Testis (tissue), 3 donors: Measurements from ENCODE around the gene PUS3. TPM values are rescaled to one million over a fixed set of nuclear protein-coding genes. Genes with fewer than 3 reads are reported as not detected.
"Not testable (repeated sequence)": the region's sequence is repeated elsewhere in the genome, so short reads cannot be mapped to it uniquely, and the experiment has no call there.

ENCODE experiments used
- DNase-seq: peaks from one replicate; pipeline ENCODE4 v3.0.0-alpha.2; 2019
- H3K27ac ChIP-seq, 2 donors: fragments of 200-600 bp; sonication (generic); one replicate each; pipeline ENCODE4 v1.5.1; 2019
- H3K27me3 ChIP-seq: fragments of 200-600 bp; sonication (generic); one replicate; pipeline ENCODE4 v1.5.1; 2019
- H3K36me3 ChIP-seq: fragments of 200-600 bp; sonication (generic); one replicate; pipeline ENCODE4 v1.5.1; 2017; ENCODE audit warnings: low read depth; ENCODE audit errors: missing control alignments
- H3K4me1 ChIP-seq: fragments of 200-600 bp; sonication (generic); one replicate; pipeline ENCODE4 v1.5.1; 2019
- H3K4me3 ChIP-seq, 2 donors: fragments of 200-600 bp; sonication (generic); one replicate each; pipeline ENCODE4 v1.5.1; 2017 to 2019
- H3K9me3 ChIP-seq: fragments of 200-600 bp; sonication (generic); one replicate; pipeline ENCODE4 v1.5.1; 2017
- POLR2A ChIP-seq: fragments of 450-650 bp; IDR thresholded peaks from one replicate; pipeline ENCODE4 v1.6.1; 2017; ENCODE audit warnings: antibody characterized with exemption, mild to moderate bottlenecking, moderate library complexity
- WGBS, 2 donors: methylation state at CpG; one replicate each; pipeline ENCODE4 v1.1.5; 2018; 5-methylcytosine and 5-hydroxymethylcytosine counted together
- intact Hi-C: fragments of 100-400 bp; cut with DNase I; formaldehyde crosslinking; loops from one replicate; pipeline ENCODE4 v1.15.1; 2023; ENCODE audit warnings: low total_unique reads
- polyA plus RNA-seq: library from polyadenylated mRNA; stranded (reverse); fragments of 350-450 nt; fragmentation: Illumina TruSeq; extraction: RNeasy Lipid Tissue Mini Kit (QIAGEN cat#74804); gene quantifications from one replicate; pipeline ENCODE4 v1.2.3, GENCODE V29; 2014; ENCODE audit warnings: low read depth, low replicate concordance; ENCODE audit not compliant: insufficient read depth
- total RNA-seq, 2 donors: library from RNA; depleted of rRNA; stranded (reverse); fragments of >200 nt; gene quantifications; one replicate each; pipeline ENCODE4 v1.2.3, GENCODE V29; 2016
- TF ChIP-seq, protein P1 (sequence below), 3 experiments: fragments of 450-650 bp in 2 of 3; fragments of 200-600 bp in 1 of 3; sonication (generic) in 1 of 3; IDR thresholded peaks; one replicate each; pipeline ENCODE4 v1.5.1; 2016 to 2019; ENCODE audit warnings: antibody characterized with exemption in 3 of 3, mild to moderate bottlenecking in 2 of 3, moderate library complexity in 1 of 3

The PUS3 gene
- total and polyA plus RNA-seq, 3 donors from 2014 or later, result 6.1 to 9.4 (median 8.4) TPM

DNA sequence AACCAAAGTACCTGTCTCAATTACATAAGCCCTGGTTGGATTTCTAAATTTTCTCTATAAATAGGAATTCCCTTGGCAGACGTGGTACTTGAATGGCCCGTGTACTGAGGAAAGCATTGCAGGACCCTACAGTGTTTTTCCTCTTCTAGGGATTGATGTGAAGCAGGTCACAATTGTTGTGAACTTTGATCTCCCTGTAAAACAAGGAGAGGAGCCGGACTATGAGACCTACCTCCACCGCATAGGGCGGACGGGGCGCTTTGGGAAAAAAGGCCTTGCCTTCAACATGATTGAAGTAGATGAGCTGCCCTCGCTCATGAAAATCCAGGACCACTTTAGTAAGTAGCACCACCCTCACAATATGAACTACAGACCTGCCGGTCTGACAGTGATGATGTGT, 18.0 kb upstream of the PUS3 start:
- Histone ChIP-seq H3K27me3 (no peaks in the 10 kb centered on the region), H3K9me3 (no peaks in the 10 kb centered on the region), H3K4me1 (no peaks in the 10 kb centered on the region), H3K4me3 (no peak overlapping the region), H3K36me3 (no peaks in the 10 kb centered on the region), H3K27ac (no peak overlapping the region)
- intact Hi-C loops, result loop anchor here (5.0 kb wide), 1 partner anchor 271 kb away; no protein-coding TSS in a partner anchor
- no peak for TF ChIP-seq POLR2A
- TF ChIP-seq, protein P1, sequence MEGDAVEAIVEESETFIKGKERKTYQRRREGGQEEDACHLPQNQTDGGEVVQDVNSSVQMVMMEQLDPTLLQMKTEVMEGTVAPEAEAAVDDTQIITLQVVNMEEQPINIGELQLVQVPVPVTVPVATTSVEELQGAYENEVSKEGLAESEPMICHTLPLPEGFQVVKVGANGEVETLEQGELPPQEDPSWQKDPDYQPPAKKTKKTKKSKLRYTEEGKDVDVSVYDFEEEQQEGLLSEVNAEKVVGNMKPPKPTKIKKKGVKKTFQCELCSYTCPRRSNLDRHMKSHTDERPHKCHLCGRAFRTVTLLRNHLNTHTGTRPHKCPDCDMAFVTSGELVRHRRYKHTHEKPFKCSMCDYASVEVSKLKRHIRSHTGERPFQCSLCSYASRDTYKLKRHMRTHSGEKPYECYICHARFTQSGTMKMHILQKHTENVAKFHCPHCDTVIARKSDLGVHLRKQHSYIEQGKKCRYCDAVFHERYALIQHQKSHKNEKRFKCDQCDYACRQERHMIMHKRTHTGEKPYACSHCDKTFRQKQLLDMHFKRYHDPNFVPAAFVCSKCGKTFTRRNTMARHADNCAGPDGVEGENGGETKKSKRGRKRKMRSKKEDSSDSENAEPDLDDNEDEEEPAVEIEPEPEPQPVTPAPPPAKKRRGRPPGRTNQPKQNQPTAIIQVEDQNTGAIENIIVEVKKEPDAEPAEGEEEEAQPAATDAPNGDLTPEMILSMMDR (IDR thresholded peaks at IDR 0.05), result no peak
- 82% methylated on average over 9 of the region's 9 CpGs for WGBS, 2 donors
- no peak for DNase-seq

DNA sequence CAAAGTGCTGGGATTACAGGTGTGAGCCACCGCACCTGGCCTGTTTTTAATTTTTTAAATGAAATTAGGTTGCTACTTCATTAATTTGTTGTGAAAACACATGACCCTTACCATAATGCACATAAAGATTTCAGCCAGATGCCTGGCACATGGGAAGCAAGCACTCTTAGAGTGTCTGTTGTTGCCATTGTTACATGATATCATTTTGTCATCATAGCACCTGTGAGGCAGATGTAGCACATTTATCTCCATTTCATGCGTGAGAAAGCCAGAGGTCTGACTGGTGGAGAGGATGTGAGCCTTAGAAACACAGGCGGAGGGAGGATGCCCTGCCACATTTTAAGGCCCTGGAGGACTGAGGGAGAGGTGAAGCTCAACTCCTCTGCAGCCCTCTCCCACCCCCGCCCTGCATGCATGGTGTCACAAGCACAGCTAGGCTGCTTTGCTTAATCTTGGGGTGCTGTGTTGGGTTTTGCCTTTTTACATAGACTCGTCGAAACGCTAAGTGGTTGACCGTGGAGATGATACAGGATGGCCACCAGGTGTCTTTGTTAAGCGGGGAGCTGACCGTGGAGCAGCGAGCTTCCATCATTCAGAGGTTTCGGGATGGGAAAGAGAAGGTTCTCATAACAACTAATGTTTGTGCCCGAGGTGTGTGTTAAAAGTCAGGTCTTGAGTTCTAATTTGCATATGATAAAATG, 15.3 kb upstream of the PUS3 start:
- WGBS, 2 donors, result 85 to 89% methylated on average over 13 of the region's 13 CpGs
- intact Hi-C loops, result no loop called here

DNA sequence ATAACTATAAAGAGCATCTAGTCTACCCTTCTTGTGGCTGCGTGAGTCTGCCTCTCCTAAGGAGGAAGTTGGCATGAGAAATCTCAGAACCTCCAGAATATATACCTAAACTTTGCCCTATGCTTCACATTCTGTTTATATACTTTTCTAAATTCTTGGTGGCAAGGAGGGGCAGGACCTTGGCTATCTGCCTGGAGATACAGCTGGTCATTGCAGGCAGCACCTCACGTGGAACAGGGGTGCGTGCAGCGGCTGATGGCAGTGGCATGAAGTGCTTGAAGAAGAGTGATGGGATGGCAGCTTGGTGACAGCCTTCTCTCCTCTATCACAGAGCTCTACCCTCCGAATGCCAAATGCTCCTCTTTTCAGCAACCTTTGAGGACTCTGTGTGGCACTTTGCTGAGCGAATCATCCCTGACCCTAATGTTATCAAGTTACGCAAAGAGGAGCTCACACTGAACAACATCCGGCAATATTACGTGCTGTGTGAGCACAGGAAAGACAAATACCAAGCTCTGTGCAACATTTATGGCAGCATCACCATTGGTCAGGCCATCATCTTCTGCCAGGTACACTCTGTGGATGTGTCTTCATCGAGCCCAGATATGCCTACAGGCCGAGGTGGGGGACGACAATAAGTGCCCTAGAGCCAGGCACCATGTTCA, 13.8 kb upstream of the PUS3 start:
- Histone ChIP-seq H3K4me3 (no peak overlapping the region), H3K9me3 (no peaks in the 10 kb centered on the region), H3K27me3 (no peaks in the 10 kb centered on the region), H3K4me1 (no peaks in the 10 kb centered on the region), H3K27ac (no peak overlapping the region), H3K36me3 (no peaks in the 10 kb centered on the region)
- DNase-seq, result no peak
- 86 to 92% methylated on average over 12 of the region's 12 CpGs for WGBS, 2 donors
- TF ChIP-seq, protein P1 (IDR thresholded peaks at IDR 0.05), result no peak
- no peak for TF ChIP-seq POLR2A
- intact Hi-C loops, result no loop called here

More for the DNA sequence above, 15.3 kb upstream of the PUS3 start:
- H3K36me3 ChIP-seq, result no peaks in the 10 kb centered on the region
- no peaks in the 10 kb centered on the region for H3K27me3 ChIP-seq
- H3K9me3 ChIP-seq, result no peaks in the 10 kb centered on the region
- H3K4me3 ChIP-seq, result no peak overlapping the region
- H3K4me1 ChIP-seq, result no peaks in the 10 kb centered on the region
- TF ChIP-seq, protein P1 (IDR thresholded peaks at IDR 0.05), result no peak
- no peak for TF ChIP-seq POLR2A
- H3K27ac ChIP-seq, result no peak overlapping the region
- no peak for DNase-seq

DNA sequence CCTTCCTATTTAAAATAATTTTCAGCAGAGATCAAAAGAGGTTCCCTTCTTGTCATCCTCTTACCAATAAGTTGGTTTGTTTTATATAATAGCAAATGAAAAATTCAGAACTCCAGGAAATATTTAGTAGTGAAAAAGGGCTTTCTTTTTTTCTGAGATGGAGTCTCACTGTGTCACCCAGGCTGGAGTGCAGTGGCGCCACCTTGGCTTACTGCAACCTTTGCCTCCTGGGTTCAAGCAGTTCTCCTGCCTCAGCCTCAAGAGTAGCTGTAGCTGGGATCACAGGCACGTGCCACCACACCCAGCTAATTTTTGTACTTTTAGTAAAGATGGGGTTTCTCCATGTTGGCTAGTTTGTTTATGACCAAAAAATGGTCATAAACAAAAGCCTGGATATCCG, 11.6 kb upstream of the PUS3 start:
- intact Hi-C loops, H3K27me3 ChIP-seq, H3K4me3 ChIP-seq, H3K36me3 ChIP-seq, H3K27ac ChIP-seq, H3K4me1 ChIP-seq, DNase-seq, H3K9me3 ChIP-seq: not testable (repeated sequence)
- WGBS, 2 donors, result 74 to 86% methylated on average over 3 of the region's 3 CpGs

DNA sequence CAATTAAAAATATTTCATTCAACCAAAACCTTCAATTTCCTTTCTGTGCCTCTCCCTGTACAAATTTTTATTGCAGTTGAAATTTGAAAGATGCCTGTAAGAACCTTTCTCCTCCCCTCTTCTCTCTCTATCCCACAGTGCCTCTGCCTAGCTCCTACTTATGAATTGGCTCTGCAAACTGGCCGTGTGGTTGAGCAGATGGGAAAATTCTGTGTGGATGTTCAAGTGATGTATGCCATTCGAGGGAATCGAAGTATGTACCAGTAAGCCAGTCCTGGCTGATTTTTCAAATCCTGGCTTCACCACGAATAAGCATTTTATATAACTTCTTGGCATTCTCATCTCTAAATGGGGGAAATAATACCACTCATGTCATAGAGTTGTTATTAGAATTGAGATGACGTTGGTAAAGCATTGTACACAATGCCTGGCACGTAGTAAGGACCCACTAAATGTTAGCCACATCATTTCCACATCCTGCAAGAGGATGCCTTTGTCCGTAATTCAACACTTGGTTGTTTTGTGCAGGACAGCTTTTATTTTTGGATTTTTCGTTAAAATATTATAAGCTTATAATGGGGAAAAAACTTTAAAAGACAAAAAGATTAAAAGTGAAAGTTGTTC, 7.3 kb upstream of the PUS3 start:
- DNase-seq, result no peak

More for the DNA sequence above, 7.3 kb upstream of the PUS3 start:
- no peaks in the 10 kb centered on the region for H3K36me3 ChIP-seq
- H3K27ac ChIP-seq, result no peak overlapping the region
- no peaks in the 10 kb centered on the region for H3K4me1 ChIP-seq
- TF ChIP-seq POLR2A, result no peak
- TF ChIP-seq, protein P1 (IDR thresholded peaks at IDR 0.05), result no peak
- H3K4me3 ChIP-seq, result no peak overlapping the region
- intact Hi-C loops, result no loop called here
- H3K27me3 ChIP-seq, result no peaks in the 10 kb centered on the region
- 87 to 88% methylated on average over 8 of the region's 8 CpGs for WGBS, 2 donors
- no peaks in the 10 kb centered on the region for H3K9me3 ChIP-seq
